ENCODE results near the gene MARVELD2.
A peak's percentile ranks its signal among the peaks of the same experiment; 100 is the strongest.
"Not testable (repeated sequence)": the region's sequence is repeated elsewhere in the genome, so short reads cannot be mapped to it uniquely, and the experiment has no call there.

Gene MARVELD2

GRCh38 chr5:69431424-69432303 is 16.7 kb downstream of the MARVELD2 start:
- no peak overlapping the region for H3K4me3 ChIP-seq (ENCODE audit: low read length)
- TF ChIP-seq CTCF (IDR thresholded peaks at IDR 0.05; ENCODE audit: insufficient read depth, low read depth, low read length, missing control alignments): no peak
- DNase-seq (ENCODE audit: low read depth): no peak

GRCh38 chr5:69432412-69433206 is 17.7 kb downstream of the MARVELD2 start:
- no peak for TF ChIP-seq CTCF (IDR thresholded peaks at IDR 0.05; ENCODE audit: insufficient read depth, low read depth, low read length, missing control alignments)
- H3K4me3 ChIP-seq (ENCODE audit: low read length): no peak overlapping the region
- no peak for DNase-seq (ENCODE audit: low read depth)

GRCh38 chr5:69435276-69435884 is 20.5 kb downstream of the MARVELD2 start:
- not testable (repeated sequence) for H3K4me3 ChIP-seq (ENCODE audit: low read length); DNase-seq (ENCODE audit: low read depth)

- DNase-seq (ENCODE audit: low read depth): no peak
- TF ChIP-seq CTCF (IDR thresholded peaks at IDR 0.05; ENCODE audit: insufficient read depth, low read depth, low read length, missing control alignments): no peak
Measured at GRCh38 chr5:69444127-69444754, 29.3 kb downstream of the MARVELD2 start.

GRCh38 chr5:69449511-69449910 is 34.6 kb downstream of the MARVELD2 start:
- no peak for TF ChIP-seq CTCF (IDR thresholded peaks at IDR 0.05; ENCODE audit: insufficient read depth, low read depth, low read length, missing control alignments)
- no peak for DNase-seq (ENCODE audit: low read depth)
- H3K4me3 ChIP-seq (ENCODE audit: low read length): no peak overlapping the region

More at GRCh38 chr5:69444127-69444754, 29.3 kb downstream of the MARVELD2 start:
- H3K4me3 ChIP-seq (ENCODE audit: low read length): no peak overlapping the region

- peak; percentile 96 for DNase-seq (ENCODE audit: low read depth)
- no peak for TF ChIP-seq CTCF (IDR thresholded peaks at IDR 0.05; ENCODE audit: insufficient read depth, low read depth, low read length, missing control alignments)
- no peak overlapping the region for H3K4me3 ChIP-seq (ENCODE audit: low read length)
Measured at GRCh38 chr5:69450116-69450515, 35.2 kb downstream of the MARVELD2 start.

- H3K4me3 ChIP-seq (ENCODE audit: low read length); DNase-seq (ENCODE audit: low read depth): not testable (repeated sequence)
Measured at GRCh38 chr5:69450527-69450926, 35.6 kb downstream of the MARVELD2 start.
